OCI-LY7 (cell line): ENCODE results near the gene DCPS.

Source experiments
- CTCF ChIP-seq: fragments of 200-600 bp; sonication (generic); conservative IDR thresholded peaks from 2 replicates; pipeline ENCODE4 v1.5.1; 2014; ENCODE audit warnings: mild to moderate bottlenecking, antibody characterized with exemption, low read length, moderate library complexity, mixed read lengths
- EZH2phosphoT487 ChIP-seq: fragments of 200-600 bp; sonication (generic); IDR thresholded peaks from 2 replicates; pipeline ENCODE4 v1.6.1; 2018; ENCODE audit warnings: low read depth, borderline replicate concordance, mild to moderate bottlenecking, mixed run types, antibody characterized with exemption, low read length, moderate library complexity, mixed read lengths

- TF ChIP-seq CTCF (no peak), EZH2phosphoT487 (no peak)
Observed at GRCh38 chr11:126339863-126340434, 36.1 kb downstream of the DCPS start.
